GM15510 (cell line): ENCODE measurements around the gene ZNF205.

Experiments
- POLR2A ChIP-seq: IDR thresholded peaks from 3 replicates; pipeline ENCODE4 v1.6.1; 2011; ENCODE audit warnings: borderline replicate concordance; ENCODE audit not compliant: insufficient read length; ENCODE audit errors: extremely low read depth

Gene ZNF205

GRCh38 chr16:3119286-3119685 is 6.9 kb downstream of the ZNF205 start:
- no peak for TF ChIP-seq POLR2A

DNA sequence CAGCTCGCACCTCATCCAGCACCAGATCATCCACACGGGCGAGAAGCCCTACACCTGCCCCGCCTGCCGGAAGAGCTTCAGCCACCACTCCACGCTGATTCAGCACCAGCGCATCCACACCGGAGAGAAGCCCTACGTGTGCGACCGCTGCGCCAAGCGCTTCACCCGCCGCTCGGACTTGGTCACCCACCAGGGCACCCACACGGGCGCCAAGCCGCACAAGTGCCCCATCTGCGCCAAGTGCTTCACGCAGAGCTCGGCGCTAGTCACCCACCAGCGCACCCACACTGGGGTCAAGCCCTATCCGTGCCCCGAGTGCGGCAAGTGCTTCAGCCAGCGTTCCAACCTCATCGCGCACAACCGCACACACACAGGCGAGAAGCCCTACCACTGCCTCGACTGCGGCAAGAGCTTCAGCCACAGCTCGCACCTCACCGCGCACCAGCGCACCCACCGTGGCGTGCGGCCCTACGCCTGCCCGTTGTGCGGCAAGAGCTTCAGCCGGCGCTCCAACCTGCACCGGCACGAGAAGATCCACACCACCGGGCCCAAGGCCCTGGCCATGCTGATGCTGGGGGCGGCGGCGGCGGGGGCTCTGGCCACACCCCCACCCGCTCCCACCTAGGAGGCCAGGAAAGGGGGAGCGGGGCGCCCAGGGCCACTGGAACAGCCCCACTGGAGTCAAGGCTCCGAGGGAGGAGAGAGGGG is 7.5 kb downstream of the ZNF205 start:
- TF ChIP-seq POLR2A: no peak

DNA sequence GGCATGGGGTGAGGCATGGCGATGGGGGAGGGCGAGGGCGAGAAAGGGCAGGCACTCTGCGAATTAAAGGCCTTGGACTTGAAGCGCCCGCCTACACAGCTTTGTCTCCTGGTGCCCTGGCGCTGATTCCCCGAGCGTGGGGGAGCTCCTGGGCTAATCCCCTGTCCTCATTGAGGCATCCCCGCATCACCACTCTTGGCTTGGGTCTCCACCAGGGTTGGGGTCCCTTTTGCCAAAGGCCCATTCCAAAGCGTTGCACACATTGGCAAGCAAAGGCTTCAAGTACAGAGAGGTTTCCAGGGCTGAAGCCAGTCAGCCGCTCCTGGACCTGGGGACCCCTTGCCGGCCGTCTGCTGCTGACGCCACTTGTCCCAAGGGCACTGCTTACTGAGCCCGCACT is 8.0 kb downstream of the ZNF205 start:
- no peak for TF ChIP-seq POLR2A

DNA sequence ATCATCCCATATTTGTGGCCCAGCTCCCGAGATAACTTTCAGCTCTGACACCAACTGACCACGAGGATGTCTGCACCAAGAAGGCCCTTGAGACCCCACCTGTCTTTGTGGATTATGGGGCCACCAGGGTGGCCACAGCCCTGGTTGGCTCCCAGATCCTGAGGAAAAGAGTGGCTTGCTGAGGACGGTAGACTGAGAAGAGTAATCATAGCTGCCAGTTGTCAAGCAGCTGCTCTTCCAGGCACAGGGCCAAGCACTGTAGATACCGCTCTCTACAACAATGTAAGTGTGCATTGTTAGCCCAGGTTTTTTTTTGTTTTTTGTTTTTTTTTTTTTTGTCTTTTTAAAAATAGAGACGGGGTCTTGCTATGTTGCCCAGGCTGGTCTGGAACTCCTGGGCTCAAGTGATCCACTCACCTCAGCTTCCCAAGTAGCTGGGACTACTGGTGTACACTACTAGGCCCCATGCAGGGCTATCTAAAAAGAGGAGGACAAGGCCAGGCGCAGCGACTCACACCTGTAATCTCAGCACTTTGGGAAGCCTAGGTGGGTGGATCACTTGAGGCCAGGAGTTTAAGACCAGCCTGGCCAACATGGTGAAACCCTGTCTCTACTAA is 9.6 kb downstream of the ZNF205 start:
- no peak for TF ChIP-seq POLR2A

DNA sequence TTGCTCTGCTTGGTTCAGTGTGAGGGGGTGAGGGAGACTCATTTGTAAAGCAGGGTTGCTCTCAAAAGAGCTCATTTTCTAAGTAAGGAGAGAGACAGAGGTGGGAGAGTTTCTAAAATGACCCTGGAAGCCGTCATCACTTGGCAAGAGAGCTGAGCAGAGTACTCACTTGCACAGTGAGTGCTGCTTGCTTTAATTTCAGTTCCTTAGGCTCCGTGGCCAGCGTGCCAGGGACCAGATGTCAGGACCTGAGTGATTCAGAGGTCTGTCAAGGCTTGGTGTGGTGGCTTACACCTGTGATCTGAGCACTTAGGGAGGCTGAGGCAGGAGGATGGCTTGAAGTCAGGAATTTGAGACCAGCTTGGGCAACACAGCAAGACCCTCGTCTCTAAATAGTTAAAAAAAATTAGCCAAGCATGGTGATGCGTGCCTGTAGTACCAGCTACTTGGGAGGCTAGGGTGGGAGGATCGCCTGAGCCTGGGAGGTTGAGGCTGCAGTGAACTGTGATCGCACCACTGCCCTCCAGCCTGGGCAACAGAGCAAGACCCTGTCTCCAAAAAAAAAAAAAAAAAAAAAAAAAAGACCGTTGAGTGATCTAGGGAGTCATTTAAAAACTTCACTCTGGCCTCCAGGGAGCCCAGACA is 10.7 kb downstream of the ZNF205 start:
- TF ChIP-seq POLR2A: no peak

- TF ChIP-seq POLR2A: peak; percentile 62
Measured at GRCh38 chr16:3123986-3124886, 11.8 kb downstream of the ZNF205 start.

DNA sequence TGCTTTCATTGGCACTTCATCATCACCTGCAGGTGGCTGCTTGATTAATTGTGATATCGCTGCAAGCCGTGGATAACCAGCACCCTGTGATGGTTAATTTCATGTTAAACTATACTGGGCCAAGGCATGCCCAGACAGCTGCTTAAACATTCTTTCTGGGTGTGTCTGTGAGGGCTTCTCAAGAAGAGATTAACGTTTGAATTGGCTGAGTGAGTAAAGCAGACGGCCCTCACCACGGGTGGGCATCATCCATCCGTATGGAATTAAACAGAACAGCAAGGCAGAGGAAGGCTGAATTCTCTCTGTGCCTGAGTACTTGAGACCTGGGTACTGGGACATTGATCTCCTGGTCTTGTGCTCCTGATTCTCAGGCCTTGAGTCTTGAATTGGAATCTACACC is 15.4 kb downstream of the ZNF205 start:
- TF ChIP-seq POLR2A: no peak

- peak; percentile 36 for TF ChIP-seq POLR2A
Measured at GRCh38 chr16:3129137-3130131, 17.0 kb downstream of the ZNF205 start.

- no peak for TF ChIP-seq POLR2A
Measured at GRCh38 chr16:3131755-3132377, 19.5 kb downstream of the ZNF205 start.

- no peak for TF ChIP-seq POLR2A
Measured at GRCh38 chr16:3133844-3134243, 21.5 kb downstream of the ZNF205 start.

GRCh38 chr16:3134338-3135125 is 22.1 kb downstream of the ZNF205 start, which contains the start of gene ZNF213:
ZNF213 (plus strand) TSS chr16:3135029; CDS start chr16:3137281, 2,252 bp downstream.
- TF ChIP-seq POLR2A: peak; percentile 50

GRCh38 chr16:3135126-3135715 is 22.8 kb downstream of the ZNF205 start:
- peak; percentile 53 for TF ChIP-seq POLR2A
